GM18909 (cell line): ENCODE data around the gene KRTAP12-3.
"Not testable (repeated sequence)": the region's sequence is repeated elsewhere in the genome, so short reads cannot be mapped to it uniquely, and the experiment has no call there.

Experiments used
- ATAC-seq: cut with Tn5 transposase; IDR thresholded peaks from one replicate; pipeline ENCODE4 v1.9.1; 2021; ENCODE audit warnings: mild to moderate bottlenecking; ENCODE audit not compliant: unreplicated experiment, poor library complexity

KRTAP12-3 gene

GRCh38 chr21:44649521-44650100 lies 8.1 kb upstream of the KRTAP12-3 start:
- ATAC-seq, result no peak

- ATAC-seq, result no peak
These were observed 7.3 kb upstream of the KRTAP12-3 start for GRCh38 chr21:44650265-44650972.

GRCh38 chr21:44650973-44651675 lies 6.6 kb upstream of the KRTAP12-3 start:
- no peak for ATAC-seq

- ATAC-seq, result no peak
These were observed 4.6 kb upstream of the KRTAP12-3 start for GRCh38 chr21:44653123-44653522.

GRCh38 chr21:44653656-44654575 lies 3.8 kb upstream of the KRTAP12-3 start:
- no peak for ATAC-seq

GRCh38 chr21:44654576-44655175 lies 3.1 kb upstream of the KRTAP12-3 start, which contains the start of gene KRTAP12-4:
Gene KRTAP12-4 (minus strand): TSS chr21:44654659. CDS start chr21:44654614, 45 bp downstream.
- no peak for ATAC-seq

DNA sequence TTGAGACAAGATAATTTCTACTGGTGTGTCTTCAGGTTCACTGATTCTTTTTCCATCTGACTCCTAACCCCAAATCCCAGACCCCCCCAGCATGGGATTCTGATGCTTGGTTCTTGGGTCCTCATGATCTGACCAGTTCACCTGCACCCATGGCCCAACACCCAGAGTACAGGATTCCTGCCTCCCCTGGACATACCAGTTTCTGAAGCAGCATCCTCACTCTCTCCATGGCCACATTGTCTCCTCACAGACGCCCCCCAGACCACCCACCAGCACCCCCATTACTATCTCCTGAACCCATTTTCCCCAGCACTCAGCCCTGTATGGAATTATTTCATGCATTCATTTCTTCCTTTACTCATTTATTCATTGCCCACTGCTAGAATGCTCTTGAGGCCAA lies 864 bp upstream of the KRTAP12-3 start:
- no peak for ATAC-seq

- no peak for ATAC-seq
These were observed 794 bp downstream of the KRTAP12-3 start for GRCh38 chr21:44658541-44658910.

DNA sequence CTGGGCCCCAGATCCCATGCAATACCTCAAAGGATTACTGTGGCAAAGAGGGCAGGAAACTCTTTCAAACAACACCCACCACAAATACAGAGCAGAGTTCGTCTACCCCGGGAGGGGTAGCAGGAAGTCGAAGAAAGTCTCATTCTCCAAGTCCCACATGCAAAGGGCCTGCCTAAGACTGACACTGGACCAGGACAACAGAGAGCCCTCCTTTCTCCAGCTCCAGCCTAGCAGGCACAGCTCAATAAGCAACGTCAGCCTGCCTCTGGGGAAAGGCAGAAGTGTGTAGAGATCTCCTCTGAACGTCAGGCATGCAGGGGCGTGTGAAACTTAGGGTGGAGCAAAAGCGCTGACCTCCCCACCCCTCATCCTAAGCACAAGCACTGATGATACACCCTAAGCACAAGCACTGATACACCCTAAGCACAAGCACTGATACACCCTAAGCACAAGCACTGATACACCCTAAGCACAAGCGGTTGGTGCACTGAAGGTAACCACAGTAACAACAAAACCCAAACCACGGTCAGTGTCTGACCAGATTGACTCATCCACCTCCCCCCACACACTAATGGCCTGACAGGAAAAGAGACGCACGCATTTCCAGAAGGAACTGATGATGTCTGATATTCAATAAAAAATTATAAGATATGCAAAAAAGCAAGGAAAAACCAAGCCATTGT lies 1.3 kb downstream of the KRTAP12-3 start:
- ATAC-seq, result no peak

DNA sequence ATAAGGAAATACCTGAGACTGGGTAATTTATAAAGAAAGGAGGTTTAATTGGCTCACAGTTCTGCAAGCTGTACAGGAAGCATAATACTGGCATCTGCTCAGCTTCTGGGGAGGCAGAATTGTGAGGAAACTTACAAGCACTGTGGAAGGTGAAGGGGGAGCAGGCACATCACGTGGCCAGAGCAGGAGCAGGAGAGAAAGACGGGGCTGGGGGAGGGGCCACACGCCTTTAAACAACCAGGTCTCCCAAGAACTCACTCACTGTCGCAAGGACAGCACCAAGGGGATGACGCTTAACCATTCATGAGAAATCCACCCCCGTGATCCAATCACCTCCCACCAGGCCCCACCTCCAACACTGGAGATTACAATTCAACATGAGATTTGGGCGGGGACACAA lies 3.8 kb downstream of the KRTAP12-3 start:
- ATAC-seq, result not testable (repeated sequence)

GRCh38 chr21:44664691-44665090 lies 7.0 kb downstream of the KRTAP12-3 start:
- no peak for ATAC-seq

- ATAC-seq, result no peak
These were observed 8.9 kb downstream of the KRTAP12-3 start, which contains the start of gene KRTAP12-2 for GRCh38 chr21:44666401-44667320. Gene KRTAP12-2 (minus strand): TSS chr21:44666927. CDS start chr21:44666886, 41 bp downstream.

GRCh38 chr21:44667612-44668011 lies 9.9 kb downstream of the KRTAP12-3 start:
- ATAC-seq, result no peak

- ATAC-seq, result no peak
These were observed 13.1 kb downstream of the KRTAP12-3 start for GRCh38 chr21:44670642-44671432.

DNA sequence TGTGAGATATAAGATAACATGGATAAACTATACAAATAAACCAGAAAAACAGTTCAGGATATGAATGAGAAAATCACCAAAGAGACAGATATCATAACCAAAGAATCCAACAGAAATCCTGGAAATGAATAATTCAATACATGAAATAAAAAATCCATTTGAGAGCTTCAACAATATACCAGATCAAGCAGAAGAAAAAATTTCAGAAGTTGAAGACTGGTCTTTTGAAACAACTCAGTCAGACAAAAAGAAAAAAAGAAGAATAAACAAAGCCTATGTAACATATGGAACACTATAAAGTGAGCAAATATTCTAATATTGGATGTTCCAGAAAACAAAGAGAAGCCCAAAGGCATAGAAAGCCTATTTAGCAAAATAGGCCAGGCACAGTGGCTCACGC lies 14.2 kb downstream of the KRTAP12-3 start:
- no peak for ATAC-seq

DNA sequence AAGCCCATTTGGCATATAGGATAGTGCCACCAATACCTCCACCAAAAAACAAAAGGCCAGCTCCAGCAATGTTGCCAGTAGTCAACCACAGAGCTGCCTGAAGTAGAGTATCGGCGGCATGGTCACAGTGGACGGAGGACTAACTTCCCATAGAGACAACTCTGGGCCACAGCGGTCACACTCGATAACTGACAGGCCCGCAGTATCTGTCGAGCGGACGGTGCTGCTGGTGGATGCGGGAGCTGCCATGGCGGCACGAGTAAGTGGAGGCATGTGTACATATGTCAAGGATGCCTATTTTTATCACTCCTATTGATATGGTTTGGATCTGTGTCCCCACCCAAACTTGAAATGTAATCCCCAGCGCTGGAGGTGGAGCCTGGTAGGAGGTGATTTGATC lies 20.1 kb downstream of the KRTAP12-3 start:
- ATAC-seq, result no peak

- no peak for ATAC-seq
These were observed 23.4 kb downstream of the KRTAP12-3 start for GRCh38 chr21:44681152-44681551.
